G401.6 (cell line): Measurements from ENCODE around the gene RRBP1.

Source experiments
- FAIRE-seq: peaks from 2 replicates; lab custom pipeline; 2012; peaks lifted over from hg19 to GRCh38; lab: Jason Lieb, UNC

The RRBP1 gene

DNA sequence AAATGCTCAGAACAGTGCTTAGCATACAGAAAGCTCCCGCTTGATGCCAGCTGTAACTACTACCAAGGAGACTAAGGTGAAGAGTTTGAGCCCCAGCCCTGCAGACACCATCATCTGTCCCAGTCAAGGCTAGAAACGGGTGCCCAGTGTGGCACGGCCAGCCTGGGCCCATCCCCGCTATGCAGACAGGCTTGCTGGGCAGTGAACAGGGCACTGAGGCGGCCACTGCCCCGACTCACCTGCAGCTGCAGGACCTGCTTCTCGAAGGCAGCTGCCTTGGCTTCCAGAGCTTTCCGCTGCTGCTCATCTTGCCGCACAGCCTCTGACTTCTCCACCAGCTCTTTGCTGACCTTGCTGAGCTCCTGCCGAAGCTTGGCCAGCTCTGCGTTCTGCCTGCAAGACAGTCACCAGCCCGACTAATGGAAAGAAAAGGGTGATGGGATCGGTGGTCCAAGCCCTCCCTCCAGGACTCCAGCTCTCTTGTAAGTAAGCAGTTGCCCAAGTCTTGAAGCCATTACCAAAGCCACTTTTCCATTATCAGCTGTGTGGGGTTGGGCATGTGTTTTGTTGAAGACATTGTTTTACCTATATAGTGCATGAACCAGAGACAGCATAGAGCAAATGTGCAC, 48.7 kb downstream of the RRBP1 start:
- no peak for FAIRE-seq

DNA sequence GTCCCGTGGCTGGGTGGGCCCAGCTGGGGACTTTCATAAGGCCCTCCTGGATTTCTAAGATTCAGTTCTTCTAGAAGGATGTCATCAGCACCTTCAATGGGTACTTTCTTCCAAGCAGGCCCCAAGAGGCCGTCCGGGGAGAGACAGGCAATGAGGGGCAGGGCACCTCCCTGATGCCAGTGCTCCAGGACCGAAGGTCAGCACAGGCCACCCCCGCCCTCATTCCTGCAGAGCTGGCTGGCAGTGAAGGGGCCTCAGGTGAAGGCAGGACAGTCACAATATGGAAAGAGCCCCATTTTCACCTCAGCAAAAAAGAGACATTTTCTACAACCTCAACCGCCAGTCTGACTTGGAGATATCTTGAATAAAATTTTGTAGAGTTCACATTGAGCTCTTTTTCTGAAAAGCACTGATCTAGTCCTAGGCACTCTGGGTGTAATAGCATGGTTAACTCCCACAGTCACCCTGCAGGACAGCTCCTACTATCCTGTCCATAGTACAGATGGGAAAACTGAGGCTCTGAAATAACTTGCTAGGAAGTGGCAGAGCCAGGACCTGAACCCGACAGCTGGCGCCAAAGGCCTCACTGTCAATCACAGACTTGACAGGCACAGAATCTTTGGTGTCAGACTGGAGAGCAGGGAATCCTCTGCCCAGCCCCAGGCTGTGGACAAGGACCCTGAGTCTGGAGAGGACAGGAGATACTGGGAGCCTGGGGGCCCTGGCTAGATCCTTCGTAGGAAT, 50.3 kb downstream of the RRBP1 start:
- FAIRE-seq = no peak

DNA sequence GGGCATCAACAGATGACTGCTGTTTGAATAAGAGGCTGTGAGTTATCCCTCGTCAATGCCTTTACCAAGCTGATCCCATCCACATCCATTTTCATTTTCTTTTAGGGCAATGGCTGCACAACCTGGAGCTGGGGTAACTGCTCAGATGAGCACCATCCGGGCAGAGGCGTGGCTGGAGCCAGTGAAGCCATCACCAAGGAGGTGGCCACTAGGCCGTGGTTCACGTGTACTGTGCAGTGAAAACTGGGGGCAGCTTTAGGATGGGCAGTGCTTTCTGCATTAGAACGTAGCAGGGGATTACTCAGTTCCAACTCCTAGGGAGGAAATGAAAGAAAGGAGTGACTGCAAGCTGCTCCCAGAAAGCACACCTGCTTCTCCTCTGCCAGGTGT, 51.2 kb downstream of the RRBP1 start:
- FAIRE-seq = no peak

DNA sequence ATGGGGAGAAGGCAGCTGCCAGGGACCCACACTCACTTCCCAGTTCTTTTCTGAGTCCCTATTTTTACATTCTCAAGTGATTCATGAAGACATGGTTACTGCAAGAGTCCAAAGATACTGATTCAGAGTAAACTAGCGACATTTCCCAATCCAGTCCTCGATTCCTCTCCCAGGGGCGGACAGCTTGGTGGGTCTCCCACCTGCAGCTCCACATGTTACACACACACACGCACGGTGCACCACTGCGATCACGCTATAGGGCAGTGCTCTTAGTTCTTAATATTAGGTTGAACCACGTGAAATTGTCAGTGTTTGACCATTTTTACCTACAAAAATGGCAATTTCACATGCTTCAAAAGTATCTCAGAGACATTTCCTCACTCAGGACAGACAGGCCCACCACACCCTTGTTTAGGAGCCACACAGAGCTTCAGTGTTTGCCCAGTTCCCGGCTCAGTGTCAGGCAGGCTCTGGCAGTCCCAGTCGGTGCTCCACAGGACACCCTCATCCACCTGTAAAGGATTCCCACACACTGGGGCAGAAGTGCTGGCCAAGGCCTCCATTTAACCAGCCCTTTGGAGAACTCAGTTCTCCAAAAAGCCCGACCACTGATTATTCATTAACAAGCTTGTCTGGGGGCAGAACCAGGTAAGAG, 51.8 kb downstream of the RRBP1 start:
- no peak for FAIRE-seq

DNA sequence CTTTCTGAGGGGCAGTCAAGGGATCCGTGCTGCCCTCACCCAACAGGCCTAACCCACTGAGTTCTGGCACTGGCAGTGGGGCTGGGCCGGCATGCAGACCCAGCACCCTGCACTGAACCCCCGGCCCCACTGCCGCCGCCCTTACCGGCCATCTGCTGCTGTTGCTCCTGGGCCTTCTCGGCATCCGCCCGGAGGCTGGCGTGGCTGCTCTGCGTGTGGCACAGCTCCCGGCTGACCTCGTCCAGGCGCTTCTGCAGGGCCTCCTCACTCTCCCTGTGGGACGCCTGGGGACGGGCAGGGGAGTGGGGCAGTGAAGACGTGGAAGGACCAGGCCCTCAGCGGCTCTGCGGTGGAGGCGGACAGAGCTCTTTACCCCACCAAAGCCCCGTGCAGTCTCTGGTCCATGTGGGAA, 52.4 kb downstream of the RRBP1 start:
- no peak for FAIRE-seq

DNA sequence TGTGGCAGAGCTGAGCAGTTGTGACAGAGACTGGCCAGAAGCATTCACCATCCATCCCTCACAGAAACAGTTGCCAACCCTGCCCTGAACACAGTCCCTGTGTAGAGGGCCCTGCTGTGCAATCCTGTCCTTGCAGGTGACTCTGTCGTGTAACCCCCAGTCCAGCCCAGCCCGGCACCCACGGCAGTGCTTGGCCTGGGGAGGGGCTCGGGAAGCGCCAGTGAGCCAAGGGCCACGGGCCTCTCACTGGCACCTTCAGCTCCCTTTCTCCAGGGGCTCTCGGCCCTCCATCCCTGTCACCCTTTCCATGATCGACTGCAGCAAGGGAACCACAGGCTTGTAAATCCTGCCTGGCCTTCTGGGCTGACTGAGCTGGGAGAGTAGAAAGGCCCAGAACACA, 53.0 kb downstream of the RRBP1 start:
- no peak for FAIRE-seq

DNA sequence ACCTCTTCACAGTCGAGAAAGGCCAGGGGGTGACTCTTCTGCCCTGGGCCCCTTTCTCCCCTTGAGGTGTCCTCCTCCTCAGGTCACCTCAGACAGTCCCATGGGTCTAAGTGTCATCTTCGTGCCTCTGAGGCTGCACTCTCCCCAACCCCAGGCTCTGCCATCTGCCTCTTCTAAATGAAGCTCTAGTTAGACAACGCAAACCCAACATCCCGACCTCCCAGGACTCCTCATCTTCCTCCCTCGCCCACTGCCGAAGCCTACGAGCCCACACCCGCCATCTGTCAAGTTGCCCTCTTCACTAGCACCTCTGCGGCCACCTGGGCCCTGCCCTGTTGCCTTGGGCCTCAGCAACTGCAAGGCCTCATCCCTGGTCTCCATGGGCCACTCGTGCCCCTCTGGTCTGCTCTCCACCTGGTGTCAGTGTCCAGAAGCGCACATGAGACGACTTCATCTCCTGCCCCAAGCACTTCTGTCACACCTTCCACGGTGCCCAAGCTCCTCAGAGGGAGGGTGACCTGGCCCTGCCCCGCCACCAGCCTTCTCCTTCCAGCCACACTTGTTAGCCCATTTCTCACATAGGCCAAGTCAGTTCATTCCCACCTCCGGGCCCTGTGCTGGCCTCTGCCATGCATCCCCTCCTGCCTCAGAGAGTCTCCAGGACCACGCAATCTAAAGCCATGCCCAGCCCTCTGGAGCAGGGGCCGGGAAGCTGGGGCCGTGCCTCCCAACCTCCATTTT, 53.8 kb downstream of the RRBP1 start:
- no peak for FAIRE-seq

DNA sequence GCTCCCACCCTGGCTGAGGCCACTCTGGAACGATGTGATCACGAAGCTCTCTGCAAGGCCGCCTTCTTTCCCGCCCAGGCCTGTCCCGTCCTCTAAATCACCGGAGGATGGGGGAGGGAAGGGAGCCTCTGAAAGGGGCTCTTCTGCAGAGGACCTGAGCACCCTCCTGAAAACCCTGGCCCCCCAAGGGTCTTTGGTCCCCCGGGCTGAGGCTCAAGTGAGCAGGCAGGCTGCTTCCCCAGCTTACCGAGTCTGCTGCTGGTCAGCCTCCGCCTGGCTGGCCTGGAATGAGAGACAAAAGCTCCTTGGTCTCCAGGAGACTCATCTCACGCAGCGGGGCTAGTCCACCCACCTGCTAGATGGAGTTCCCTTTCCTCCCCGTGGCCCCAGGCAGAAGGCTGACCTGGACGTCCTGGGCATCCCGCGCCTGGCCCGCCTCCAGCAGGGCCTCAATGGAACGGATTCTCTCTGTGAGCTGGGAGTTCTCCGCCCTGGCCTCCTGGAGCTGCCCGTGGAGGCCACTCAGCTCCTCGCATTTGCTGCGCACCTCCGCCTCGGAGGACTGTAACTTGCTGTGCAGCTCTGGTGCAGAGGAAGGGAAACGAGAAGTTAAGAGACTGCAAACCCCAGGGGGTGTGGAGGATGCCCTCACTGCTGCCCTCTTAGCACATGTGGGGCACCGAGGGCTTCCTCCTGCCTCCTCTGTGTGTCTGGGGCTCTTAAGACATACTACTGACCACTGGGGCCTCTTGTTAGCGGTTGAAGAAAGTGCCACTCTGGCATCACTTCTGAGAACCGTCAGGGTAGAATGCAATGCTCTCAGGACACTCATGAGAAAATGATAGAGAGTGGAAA, 54.7 kb downstream of the RRBP1 start:
- FAIRE-seq = no peak

DNA sequence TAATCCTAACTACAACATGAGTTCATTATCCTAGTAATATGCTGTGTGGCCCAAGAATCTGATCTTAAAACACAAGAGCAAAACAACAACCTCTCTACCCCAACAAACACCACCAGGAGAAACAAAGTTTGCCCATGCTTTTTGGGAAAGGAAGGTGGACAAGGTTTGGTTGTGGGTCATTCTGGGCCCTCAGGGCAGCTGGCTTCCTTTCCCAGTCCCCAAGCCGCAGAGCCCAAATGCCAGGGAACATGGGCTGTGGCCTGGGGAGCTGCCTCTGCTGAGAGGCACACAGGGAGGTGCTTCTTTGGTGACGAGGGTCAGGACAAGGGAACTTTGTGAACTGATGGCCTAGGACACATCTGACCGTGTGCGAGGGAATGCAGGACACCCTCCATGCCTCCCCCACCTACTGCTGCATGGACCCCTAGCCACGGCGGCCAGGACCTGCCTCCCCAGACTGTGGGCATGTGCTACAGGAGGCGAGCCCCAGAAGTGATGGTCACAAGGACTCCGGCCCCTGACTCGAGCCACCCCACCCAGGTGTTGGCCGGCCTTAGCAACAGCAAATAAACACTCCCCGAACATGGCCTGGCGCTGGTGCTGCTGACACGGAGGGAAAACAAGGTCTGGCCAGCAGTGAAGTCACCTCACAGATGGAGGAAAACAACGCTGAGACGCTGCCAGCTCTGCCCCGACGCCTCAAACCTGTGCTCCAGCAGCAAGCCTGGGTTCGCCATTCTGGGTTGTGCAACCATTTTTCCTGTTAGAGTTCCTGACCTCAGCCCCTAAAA, 55.6 kb downstream of the RRBP1 start:
- no peak for FAIRE-seq

DNA sequence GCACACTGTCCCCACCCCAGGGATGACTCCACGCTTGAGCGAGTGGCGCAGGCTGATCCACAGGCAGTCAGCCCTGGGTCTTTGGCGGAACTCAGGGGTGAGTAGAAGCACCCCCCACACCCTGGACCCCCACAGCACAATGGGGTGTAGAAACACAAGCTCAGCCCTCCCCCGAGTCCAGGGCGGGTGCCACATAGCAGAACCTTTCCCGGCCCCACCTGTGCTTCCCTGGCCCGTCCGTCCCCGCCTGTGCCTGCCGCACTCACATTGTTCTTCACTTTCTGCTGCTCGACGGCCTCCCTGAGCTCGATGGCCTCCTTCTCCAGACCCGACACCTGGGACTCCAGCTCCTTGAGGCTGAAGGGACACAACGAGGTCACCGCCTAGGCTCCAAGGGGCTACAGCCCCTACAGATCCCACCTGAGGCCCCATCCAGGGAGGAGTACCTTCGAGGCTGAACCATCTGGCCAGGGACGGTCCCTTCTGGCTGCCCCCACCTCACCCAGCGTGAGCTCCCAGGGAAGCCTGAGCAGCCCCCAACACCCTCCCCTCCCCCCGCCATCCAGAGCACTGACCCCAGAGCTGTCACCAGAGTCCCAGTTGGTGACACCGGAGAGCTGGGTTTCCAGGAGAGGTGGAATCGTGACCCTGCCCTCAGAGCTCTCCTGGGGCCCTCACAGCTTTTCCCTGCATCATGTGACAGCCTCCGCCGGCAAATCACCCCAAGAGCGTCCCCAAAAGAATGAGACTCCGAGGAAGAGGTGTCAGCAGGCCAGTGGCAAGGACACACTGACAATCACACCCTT, 56.6 kb downstream of the RRBP1 start:
- FAIRE-seq = no peak

DNA sequence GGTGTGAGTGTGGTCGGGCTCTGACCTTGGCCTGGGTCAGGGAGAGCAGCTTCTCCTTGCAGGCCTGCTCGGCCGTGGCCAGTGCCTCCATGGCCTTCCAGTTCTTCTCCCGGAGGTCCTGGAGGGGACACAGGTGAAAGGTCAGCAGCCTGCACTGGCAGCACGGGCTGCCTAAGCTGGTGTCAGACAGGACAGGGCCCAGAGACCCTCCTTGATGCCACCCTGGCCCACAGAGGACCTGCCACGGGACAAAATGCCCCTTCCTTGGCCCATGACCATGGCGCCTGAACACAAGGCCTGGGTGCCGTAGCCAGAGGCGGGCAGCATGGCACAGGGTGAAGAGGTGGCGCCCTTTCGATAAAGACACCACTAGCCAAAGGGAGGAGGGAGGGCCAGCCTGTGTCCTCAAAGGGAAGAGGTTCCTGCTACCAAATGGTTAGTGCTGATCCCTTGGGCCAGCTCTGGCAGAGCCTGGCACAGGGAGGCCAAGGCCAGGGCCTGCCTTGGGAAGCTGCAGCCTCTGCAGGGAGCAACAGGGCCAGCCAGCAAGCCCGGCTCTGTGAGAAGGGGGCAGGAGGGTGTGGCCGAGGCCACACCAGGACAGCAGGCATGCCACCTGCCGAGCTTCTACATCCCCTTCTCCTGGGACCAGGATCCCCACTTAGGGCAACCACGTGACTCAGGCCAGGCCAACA, 57.3 kb downstream of the RRBP1 start:
- FAIRE-seq = no peak

DNA sequence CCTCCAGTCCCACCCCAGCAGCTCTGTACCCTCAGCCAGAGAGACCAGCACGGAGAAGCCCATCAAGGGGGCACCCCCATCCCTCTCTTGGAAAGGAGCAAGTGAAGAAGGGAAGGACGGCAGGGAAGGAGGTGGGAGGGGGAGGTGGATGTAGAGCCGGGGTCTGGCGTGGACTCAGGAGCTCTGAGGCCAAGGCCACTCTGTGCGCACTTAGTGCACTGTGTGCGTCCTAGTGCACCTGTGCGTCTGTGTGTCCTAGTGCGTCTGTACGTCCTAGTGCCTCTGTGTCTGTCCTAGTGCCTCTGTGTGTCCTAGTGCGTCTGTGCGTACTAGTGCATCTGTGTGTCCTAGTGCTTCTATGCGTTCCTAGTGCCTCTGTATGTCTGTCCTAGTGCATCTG, 58.0 kb downstream of the RRBP1 start:
- FAIRE-seq = no peak

DNA sequence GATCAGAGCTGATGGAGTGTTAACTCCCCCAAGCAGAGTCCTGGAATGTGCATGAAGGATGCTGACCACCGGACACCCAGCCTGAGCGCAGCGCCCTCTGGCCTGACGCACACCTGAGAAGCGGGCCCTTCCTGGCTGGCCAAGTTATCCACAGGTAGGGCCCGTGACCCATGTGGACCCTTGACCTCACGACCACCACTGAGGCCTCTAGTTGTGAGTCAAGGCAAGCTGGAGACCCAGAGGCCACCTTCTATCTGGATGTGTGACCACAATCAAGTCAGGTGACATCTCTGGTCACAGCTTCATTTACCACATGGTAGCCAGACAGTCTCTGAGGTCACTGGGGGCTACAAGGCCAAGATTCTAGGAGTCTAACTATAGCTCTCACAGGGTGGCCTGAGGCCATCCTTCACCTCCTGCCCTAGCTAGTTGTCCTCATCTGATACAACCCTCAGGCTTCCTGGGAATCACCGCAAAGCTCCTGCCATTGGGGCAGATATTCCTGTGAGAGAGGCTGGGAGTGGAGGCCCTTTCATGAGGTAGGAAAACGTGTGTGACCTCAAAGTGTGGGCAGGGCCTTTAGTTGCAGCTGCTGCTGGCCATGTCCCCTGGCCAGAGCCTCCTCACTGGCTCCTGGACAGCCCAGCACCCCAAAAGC, 59.1 kb downstream of the RRBP1 start:
- FAIRE-seq = no peak

DNA sequence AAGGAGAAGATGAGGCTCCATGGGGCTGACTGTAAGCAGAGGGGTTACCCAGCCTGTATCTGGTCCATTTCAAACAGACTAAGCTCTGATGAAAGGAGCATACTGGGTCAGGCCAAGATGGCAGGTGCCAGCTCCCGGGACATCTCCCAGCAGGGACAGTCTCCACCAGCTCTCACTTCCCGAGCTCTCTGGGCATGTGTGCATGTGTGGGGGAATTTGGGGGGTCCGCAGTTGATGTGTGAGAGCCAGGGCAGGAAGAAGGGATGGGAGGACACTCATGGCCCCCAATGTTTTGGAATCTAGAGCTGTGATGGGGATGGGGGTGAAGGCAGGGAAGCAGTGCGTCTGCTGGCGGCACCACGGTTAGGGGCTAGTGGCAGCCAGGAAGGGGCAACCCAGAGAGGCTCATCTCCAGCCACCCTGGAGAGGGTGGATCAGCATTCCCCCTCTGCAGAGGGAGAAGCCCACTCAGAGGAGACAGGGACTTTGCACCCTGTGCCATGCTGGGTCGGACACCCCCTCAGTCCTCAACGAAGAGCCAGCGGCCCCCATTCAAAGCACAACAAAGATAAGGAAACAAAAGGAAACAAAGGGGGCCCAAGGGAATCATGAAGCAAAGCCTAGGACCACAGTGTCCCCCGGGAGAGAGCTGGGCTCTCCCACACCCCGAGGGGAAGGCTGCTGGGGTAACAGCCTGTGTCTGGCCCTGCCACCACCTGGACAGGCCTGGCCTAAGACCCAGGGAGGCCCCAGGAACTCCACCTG, 59.8 kb downstream of the RRBP1 start:
- FAIRE-seq = no peak

DNA sequence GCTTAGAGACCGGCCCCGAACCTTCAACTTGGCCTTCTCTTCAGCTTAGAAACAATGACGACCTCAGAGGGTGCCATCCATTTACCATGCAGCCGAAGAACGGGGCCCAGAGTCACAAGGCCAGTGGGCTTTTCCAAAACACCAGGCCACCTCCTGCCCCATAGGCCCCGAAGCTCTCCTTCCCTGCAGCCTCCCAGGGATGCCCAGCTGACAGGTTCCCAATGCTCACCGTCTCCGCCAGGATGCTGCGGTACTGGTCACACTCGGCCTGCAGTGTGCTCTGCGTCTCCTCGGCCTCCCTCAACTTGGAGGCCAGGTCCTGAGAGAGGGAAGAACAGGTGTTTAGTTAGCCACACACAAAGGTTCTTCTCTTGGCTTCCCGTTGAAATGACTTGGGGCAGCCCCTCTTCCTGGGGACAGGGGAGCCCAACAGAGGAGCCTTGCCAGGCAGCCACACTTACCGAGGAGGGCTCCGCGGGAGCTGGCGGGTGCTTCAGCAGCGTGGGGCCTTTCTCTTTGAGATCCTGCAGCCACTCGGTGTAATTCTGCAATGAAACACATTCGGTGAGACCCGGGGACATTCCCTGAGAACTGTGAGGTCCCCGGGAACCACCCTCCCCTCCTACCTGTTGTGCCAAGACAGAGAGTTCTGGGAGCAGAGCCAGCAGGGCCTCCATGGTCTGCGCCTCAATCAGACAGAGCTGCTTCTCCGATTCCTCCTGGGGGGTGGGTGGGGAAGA, 60.6 kb downstream of the RRBP1 start:
- no peak for FAIRE-seq

DNA sequence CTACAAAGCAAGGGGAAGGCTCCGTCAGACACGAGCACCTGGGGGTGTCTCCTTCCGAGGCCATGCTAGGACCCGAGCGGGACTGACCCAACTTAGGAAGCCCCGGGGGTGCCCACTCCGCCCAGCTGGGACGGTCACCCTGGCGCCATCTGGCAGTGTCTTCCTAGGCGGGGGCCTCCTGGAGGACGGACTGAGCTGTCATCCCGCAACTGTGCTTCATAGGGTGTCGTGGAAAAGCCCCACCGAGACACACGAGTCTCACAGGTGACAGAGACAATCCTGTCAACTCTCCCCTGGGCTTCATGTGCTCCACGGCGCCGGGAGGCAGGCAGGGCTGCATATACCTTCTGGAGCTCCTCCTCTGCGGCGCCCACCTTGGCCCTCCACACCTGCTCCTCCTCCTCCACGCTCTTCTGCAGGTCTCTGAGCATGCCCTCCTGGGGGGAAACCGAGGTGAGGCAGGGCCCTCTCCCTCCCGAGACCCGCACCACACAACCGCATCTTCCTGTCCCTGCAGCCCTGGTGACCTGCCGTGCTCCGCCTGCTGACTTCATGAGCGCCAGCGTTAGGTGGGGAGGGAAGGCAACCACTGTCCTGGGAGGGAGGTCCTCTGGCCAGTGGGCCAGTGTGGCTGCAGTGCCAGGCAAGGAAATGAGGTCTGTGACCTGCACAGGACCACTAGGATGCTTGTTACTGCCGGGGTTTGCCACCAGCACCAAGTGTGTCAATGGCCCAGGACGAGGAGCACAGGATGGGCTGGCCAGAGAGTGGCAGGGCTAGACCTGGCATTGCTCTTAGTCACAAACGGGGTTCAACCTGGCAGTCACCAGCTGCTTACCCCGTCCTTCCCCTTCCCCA, 61.4 kb downstream of the RRBP1 start:
- FAIRE-seq = no peak
